ENCODE measurements around the gene SPACA9. TPM values are rescaled to one million over a fixed set of nuclear protein-coding genes. Genes with fewer than 3 reads are reported as not detected.

Gene SPACA9
- total RNA-seq: 1 to 10 TPM; 1.4 to 2.3 TPM

DNA sequence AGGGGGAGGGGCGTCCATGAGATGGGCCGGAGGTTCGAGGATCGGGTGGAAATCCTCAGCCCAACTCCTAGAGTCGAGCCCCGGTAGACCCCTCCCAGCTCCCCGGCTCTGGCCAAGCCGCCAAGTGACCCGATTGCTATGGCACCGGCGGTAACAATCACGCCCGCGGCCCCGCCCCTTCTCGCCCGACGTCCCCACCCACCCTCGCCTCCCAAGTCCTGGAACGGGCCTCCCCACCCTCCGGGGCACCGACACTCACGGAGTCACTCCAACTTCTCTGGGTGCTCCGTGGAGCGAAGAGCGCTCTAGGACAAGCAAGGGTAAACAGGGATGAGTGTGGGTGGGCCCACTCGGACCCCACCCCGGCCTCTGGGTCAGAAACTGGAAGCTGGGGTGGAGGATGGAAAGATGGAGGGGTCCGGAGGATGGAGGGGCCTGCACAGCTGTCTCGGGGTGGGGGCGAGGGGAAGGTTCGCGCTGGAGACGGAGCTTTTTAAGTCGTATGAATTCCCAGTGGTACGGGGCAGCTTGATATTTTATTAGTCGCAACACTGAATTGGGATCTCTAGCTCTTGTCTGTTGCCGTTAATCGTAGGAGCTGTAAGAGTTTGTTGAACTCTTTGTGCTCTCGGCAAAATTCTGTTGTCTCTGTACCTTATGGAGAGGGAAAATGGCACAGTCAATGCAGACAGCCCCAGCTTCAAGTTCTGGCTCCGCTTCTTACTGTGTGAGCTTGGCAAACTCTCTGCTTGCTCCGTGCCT, at the start of gene SPACA9:
Gene SPACA9 (plus strand): TSS at position 204 of the 762 bp plus-strand sequence. CDS start 5,050 bp downstream, outside the sequence.
- peak; percentile 36 to 38 for ATAC-seq
- peak within 1 kb of the TSS; percentile 79 to 85 for H3K27ac Mint-ChIP-seq

GRCh38 chr9:132832171-132832881, 46.4 kb upstream of the SPACA9 start:
- no peaks in the 10 kb centered on the region for H3K36me3 Mint-ChIP-seq
- ATAC-seq (no peak), DNase-seq (ENCODE audit: low spot score in 2 of 2) (no peak)
- H3K27ac Mint-ChIP-seq: no peak overlapping the region
- no peaks in the 10 kb centered on the region for H3K9me3 Mint-ChIP-seq

More for the DNA sequence above, at the start of gene SPACA9:
- H3K9me3 Mint-ChIP-seq: no peaks in the 10 kb centered on the region
- DNase-seq (ENCODE audit: low spot score in 2 of 2): peak in 1 of 2 donors; percentile 13
- no peaks in the 10 kb centered on the region for H3K36me3 Mint-ChIP-seq

- Mint-ChIP-seq H3K36me3 (no peaks in the 10 kb centered on the region), H3K27ac (no peak overlapping the region), H3K9me3 (no peaks in the 10 kb centered on the region)
- no peak for ATAC-seq
- no peak for DNase-seq (ENCODE audit: low spot score in 2 of 2)
These were observed 45.1 kb upstream of the SPACA9 start for GRCh38 chr9:132833550-132834121.

DNA sequence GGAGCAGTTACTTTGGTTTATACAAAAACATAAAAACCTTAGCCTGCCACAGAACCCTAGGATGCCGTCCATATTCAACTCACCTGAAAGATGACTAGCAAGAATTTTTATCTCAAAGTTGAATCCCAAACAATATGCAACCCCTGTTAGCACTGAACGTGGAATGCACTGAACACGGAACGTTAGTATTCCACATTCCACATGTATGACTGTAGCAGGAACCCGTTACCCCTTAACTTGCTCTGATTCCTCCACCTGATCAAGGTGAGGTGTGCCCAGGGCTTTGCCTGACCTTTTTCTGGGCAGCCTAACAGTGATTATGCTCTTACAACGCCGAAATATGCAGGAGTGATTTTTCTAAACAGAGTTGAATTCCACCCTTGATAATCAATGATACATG, 44.4 kb upstream of the SPACA9 start:
- ATAC-seq (no peak), DNase-seq (ENCODE audit: low spot score in 2 of 2) (no peak)
- H3K27ac Mint-ChIP-seq: no peak overlapping the region
- H3K36me3 Mint-ChIP-seq: no peaks in the 10 kb centered on the region
- no peaks in the 10 kb centered on the region for H3K9me3 Mint-ChIP-seq

- peak overlapping the region in 1 of 2 donors; percentile 60 for H3K27ac Mint-ChIP-seq
- no peaks in the 10 kb centered on the region for H3K36me3 Mint-ChIP-seq
- no peak for ATAC-seq
- no peak for DNase-seq (ENCODE audit: low spot score in 2 of 2)
- no peaks in the 10 kb centered on the region for H3K9me3 Mint-ChIP-seq
These were observed 41.0 kb upstream of the SPACA9 start for GRCh38 chr9:132837501-132838286.

DNA sequence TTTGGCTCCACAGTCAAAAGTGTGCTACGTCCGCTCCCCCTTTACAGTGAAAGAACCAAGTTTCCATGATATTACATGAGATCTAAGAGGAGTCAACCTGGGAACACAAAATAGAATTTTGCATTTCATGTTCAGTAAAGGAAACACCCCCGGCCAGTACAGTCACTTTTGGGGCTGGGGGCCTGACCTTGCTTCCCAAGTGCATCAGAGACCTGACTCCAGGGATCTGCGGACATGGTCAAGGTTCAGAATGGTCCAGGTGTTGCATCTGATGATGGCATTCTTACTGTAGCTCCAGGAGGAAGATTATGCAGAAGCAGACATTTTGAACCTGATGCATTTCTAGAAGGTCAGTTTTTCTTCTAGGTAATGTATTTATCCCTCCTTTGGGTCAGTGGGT, 40.4 kb upstream of the SPACA9 start:
- Mint-ChIP-seq H3K27ac (no peak overlapping the region), H3K9me3 (no peaks in the 10 kb centered on the region), H3K36me3 (no peaks in the 10 kb centered on the region)
- no peak for ATAC-seq
- no peak for DNase-seq (ENCODE audit: low spot score in 2 of 2)

DNA sequence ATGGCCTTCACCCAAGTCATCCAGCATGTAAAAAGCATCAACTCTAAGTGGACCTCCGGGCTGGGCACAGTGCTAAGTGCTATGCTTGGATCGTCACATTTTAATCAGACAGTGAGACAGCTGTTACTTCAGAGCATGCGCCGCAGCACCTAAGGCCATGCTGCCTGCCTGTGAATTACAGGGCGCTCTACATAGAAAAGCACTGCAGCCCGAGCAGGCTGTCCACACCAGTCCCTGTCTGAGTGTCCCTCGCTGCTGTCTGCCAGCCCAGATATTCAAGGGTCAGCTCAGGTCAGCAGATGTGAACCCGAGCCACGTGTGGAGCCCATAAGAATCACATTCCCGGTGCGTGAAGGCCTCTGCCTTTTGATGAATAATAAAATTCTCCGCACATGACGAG, 37.7 kb upstream of the SPACA9 start:
- no peak for DNase-seq (ENCODE audit: low spot score in 2 of 2)
- no peaks in the 10 kb centered on the region for H3K9me3 Mint-ChIP-seq
- no peaks in the 10 kb centered on the region for H3K36me3 Mint-ChIP-seq
- ATAC-seq: no peak
- H3K27ac Mint-ChIP-seq: no peak overlapping the region

GRCh38 chr9:132842124-132843044, 36.3 kb upstream of the SPACA9 start:
- H3K27ac Mint-ChIP-seq: no peak overlapping the region
- ATAC-seq (no peak), DNase-seq (ENCODE audit: low spot score in 2 of 2) (no peak)
- H3K36me3 Mint-ChIP-seq: no peaks in the 10 kb centered on the region
- H3K9me3 Mint-ChIP-seq: no peaks in the 10 kb centered on the region

DNA sequence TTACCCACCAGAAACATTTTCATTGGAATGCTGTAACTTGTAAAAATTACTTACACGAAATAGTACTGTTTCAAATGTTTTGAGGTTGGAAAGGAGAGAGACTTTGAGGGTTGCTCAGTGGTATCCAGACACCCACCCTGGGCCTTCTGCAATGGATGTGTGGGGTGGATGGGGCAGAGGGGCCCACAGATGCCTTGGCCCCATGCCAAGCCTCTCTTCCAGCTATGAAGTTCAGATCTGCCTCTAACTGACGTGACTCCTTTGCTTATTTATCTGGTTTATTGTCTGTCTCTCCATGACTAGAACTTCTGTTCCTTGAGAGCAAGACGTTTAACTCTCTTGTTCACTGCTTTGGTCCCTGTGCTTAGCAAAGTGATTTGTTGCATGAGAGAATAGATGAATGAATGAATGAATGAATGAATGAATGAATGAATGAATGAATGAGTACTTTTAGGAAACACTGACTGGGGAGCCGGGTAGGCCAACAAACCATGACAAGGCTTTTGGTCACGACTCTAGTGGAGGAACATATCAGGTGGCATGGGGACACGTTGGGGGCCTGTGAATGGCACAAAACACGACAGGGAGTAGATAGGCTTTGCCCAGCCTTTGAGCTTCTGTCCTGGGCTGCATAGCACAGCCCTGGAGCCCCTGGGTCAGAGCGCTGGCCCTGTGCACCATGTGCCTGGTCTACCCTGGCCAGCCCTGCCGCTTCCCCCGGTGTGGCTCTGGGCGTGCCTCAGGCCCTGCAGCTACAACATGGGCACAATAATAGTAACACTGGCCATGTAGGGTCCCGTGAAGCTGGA, 32.4 kb upstream of the SPACA9 start:
- DNase-seq (ENCODE audit: low spot score in 2 of 2): no peak
- no peak for ATAC-seq
- Mint-ChIP-seq H3K36me3 (no peaks in the 10 kb centered on the region), H3K27ac (no peak overlapping the region), H3K9me3 (no peaks in the 10 kb centered on the region)

DNA sequence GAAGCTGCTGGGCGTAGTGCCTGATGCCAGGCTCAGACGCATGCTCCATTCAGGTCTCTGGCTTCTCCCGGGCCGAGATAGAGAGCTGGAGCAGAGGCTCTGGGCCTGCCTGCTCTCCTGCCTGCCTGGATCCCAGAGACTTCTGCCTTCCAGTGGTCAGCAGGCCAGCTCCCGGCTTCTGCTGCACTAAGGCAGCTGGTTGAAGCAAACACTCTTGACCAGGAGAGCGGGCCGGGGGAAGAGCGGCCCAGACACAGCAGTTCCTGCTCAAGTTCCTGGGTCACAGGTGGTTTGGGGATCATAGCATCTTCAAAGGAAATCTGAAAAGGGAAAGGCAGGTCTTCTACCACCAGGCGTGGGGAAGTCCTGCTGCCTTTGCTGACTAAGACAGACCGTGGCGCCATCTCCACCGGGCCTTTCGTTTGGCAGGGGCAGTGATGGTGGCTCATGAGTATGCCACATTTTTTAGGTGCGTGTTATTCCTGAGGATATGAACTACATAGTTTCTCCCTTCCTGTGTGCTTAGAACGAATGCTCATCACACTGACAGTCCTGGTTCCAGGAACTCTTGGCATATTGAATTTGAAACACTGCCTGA, 31.7 kb upstream of the SPACA9 start:
- H3K27ac Mint-ChIP-seq: no peak overlapping the region
- ATAC-seq: no peak
- no peaks in the 10 kb centered on the region for H3K9me3 Mint-ChIP-seq
- H3K36me3 Mint-ChIP-seq: no peaks in the 10 kb centered on the region
- DNase-seq (ENCODE audit: low spot score in 2 of 2): no peak

- peak; percentile 5 to 16 for ATAC-seq
- H3K36me3 Mint-ChIP-seq: no peaks in the 10 kb centered on the region
- peak overlapping the region in 1 of 2 donors; percentile 39 for H3K27ac Mint-ChIP-seq
- no peaks in the 10 kb centered on the region for H3K9me3 Mint-ChIP-seq
- DNase-seq (ENCODE audit: low spot score in 2 of 2): no peak
These were observed 29.5 kb upstream of the SPACA9 start for GRCh38 chr9:132849185-132849706.

GRCh38 chr9:132853482-132853881, 25.2 kb upstream of the SPACA9 start:
- ATAC-seq: no peak

GRCh38 chr9:132854832-132855231, 23.9 kb upstream of the SPACA9 start:
- DNase-seq (ENCODE audit: low spot score in 2 of 2) (no peak), ATAC-seq (no peak)
- Mint-ChIP-seq H3K36me3 (no peaks in the 10 kb centered on the region), H3K9me3 (no peaks in the 10 kb centered on the region), H3K27ac (no peak overlapping the region)

More at GRCh38 chr9:132853482-132853881, 25.2 kb upstream of the SPACA9 start:
- no peak overlapping the region for H3K27ac Mint-ChIP-seq
- no peak for DNase-seq (ENCODE audit: low spot score in 2 of 2)
- H3K9me3 Mint-ChIP-seq: no peaks in the 10 kb centered on the region
- H3K36me3 Mint-ChIP-seq: no peaks in the 10 kb centered on the region

DNA sequence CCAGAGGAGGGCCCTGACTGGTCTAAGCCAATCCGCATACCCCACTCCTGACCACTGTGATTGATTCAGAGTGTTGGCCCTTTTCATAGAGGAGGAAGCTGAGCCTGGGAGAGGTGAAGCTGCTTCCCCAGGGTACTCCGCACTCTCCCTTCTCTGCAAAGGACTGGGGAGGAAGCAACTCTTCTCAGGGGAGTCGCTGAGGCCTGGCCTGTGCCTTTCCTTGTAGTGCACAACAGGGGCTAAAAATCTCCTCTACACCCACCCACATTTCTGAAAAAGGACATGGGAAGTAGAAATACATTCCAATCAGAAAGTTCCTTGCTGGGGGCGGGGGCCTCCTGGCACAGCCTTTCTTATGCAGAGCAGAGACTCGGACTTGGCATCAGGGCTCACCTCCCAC, 22.8 kb upstream of the SPACA9 start:
- ATAC-seq: no peak

GRCh38 chr9:132857031-132857430, 21.7 kb upstream of the SPACA9 start:
- DNase-seq (ENCODE audit: low spot score in 2 of 2) (no peak), ATAC-seq (no peak)
- H3K27ac Mint-ChIP-seq: no peak overlapping the region
- H3K9me3 Mint-ChIP-seq: no peaks in the 10 kb centered on the region
- no peaks in the 10 kb centered on the region for H3K36me3 Mint-ChIP-seq

More for the DNA sequence above, 22.8 kb upstream of the SPACA9 start:
- DNase-seq (ENCODE audit: low spot score in 2 of 2): no peak
- Mint-ChIP-seq H3K36me3 (no peaks in the 10 kb centered on the region), H3K27ac (no peak overlapping the region), H3K9me3 (no peaks in the 10 kb centered on the region)

Data from activated naive CD4-positive, alpha-beta T cell treated with anti-CD3 and anti-CD28 coated beads, Interleukin-2, amount 50 U/mL, for 72 hours (primary cell).